H1 (cell line): Measurements from ENCODE around the gene ALX1. TPM values are rescaled to one million over a fixed set of nuclear protein-coding genes. Genes with fewer than 3 reads are reported as not detected.

Experiments used
- CTCF ChIA-PET: fragments of 300-600 bp; sonication (Branson Sonifier 250); formaldehyde crosslinking; loops from one replicate; lab custom pipeline; 2021; ENCODE audit not compliant: partially characterized antibody; lab: Charles Lee
- POLR2A ChIA-PET: fragments of 300-600 bp; sonication (Branson Sonifier 250); formaldehyde crosslinking; loops from one replicate; lab custom pipeline; 2021; ENCODE audit warnings: inconsistent platforms; ENCODE audit not compliant: partially characterized antibody; lab: Charles Lee
- DNase-seq, 2 experiments: peaks; one replicate each; pipeline versions ENCODE4 v3.0.0 to v3.0.0-alpha.2; 2010 to 2022; ENCODE audit warnings: low spot score in 2 of 2, low read depth in 1 of 2, mixed read lengths in 1 of 2
- FAIRE-seq: peaks from 2 replicates; lab custom pipeline; 2011; peaks lifted over from hg19 to GRCh38; lab: Jason Lieb, UNC
- H2AFZ ChIP-seq: 2 replicates; pipeline ENCODE4 v1.8.1; 2012; ENCODE audit warnings: low read length, inconsistent platforms
- H2AK5ac ChIP-seq: 2 replicates; pipeline ENCODE4 v1.6.1; 2013; ENCODE audit warnings: low read depth, low read length
- H2BK120ac ChIP-seq: replicated peaks from 2 replicates; pipeline ENCODE3; 2013; ENCODE audit warnings: low read depth, low read length, inconsistent platforms
- H2BK12ac ChIP-seq: 2 replicates; pipeline ENCODE4 v1.6.1; 2013; ENCODE audit warnings: low read depth, low read length
- H2BK15ac ChIP-seq: 2 replicates; pipeline ENCODE4 v1.6.1; 2013; ENCODE audit warnings: low read length
- H2BK20ac ChIP-seq: 2 replicates; pipeline ENCODE4 v1.6.1; 2013; ENCODE audit warnings: low read length
- H2BK5ac ChIP-seq: 2 replicates; pipeline ENCODE4 v1.6.1; 2013; ENCODE audit warnings: low read depth, low read length
- H3K14ac ChIP-seq: 2 replicates; pipeline ENCODE4 v1.6.1; 2013; ENCODE audit warnings: inconsistent platforms; ENCODE audit not compliant: insufficient read length
- H3K18ac ChIP-seq: 2 replicates; pipeline ENCODE4 v1.6.1; 2013; ENCODE audit warnings: low read length; ENCODE audit errors: extremely low read depth
- H3K23ac ChIP-seq: 2 replicates; pipeline ENCODE4 v1.6.1; 2013; ENCODE audit warnings: inconsistent platforms; ENCODE audit not compliant: insufficient read length
- H3K23me2 ChIP-seq: 2 replicates; pipeline ENCODE4 v1.6.1; 2013; ENCODE audit warnings: low read depth, low read length
- H3K27ac ChIP-seq: 2 replicates; pipeline ENCODE4 v1.6.1; 2011; ENCODE audit warnings: low read depth, low read length, inconsistent platforms
- H3K27me3 ChIP-seq, 4 experiments: replicated peaks in 1 of 4; 1 replicate in 1 of 4; 2 replicates in 3 of 4; pipeline versions ENCODE4 v1.6.1 to v1.8.1; 2011 to 2013; ENCODE audit warnings: low read length in 3 of 4, mild to moderate bottlenecking in 3 of 4, inconsistent platforms in 2 of 4, mixed read lengths in 2 of 4, moderate library complexity in 1 of 4; ENCODE audit not compliant: control insufficient read depth in 3 of 4, insufficient read depth in 3 of 4; ENCODE audit errors: extremely low read depth in 1 of 4
- H3K36me3 ChIP-seq, 4 experiments: 2 replicates each; pipeline versions ENCODE4 v1.6.1 to v1.8.1; 2011 to 2013; ENCODE audit warnings: mild to moderate bottlenecking in 4 of 4, low read length in 3 of 4, moderate library complexity in 2 of 4, control low read depth in 1 of 4, inconsistent platforms in 1 of 4; ENCODE audit not compliant: insufficient read depth in 4 of 4, control insufficient read depth in 2 of 4
- H3K4ac ChIP-seq: replicated peaks from 2 replicates; pipeline ENCODE3; 2013; ENCODE audit warnings: low read length, low read depth, mixed read lengths, inconsistent platforms; ENCODE audit not compliant: insufficient read length
- H3K4me1 ChIP-seq, 4 experiments: replicated peaks in 1 of 4; 1 replicate in 1 of 4; 2 replicates in 3 of 4; pipeline versions ENCODE4 v1.6.1 to v1.8.1; 2011 to 2013; ENCODE audit warnings: low read length in 3 of 4, inconsistent platforms in 2 of 4, mixed read lengths in 1 of 4; ENCODE audit not compliant: insufficient read depth in 4 of 4, control insufficient read depth in 3 of 4
- H3K4me2 ChIP-seq, 2 experiments: 2 replicates each; pipeline versions ENCODE4 v1.6.1 to v1.8.1; 2011 to 2013; ENCODE audit warnings: low read depth in 2 of 2, low read length in 2 of 2, control low read depth in 1 of 2, inconsistent platforms in 1 of 2, mild to moderate bottlenecking in 1 of 2; ENCODE audit not compliant: insufficient read depth in 1 of 2
- H3K4me3 ChIP-seq, 4 experiments: fragments of 200-600, 300-600 bp in 1 of 4; sonication (generic), shearing (Covaris generic), sonication (Bioruptor Twin) in 1 of 4; 2 replicates each; pipeline versions ENCODE4 v1.5.1 to v1.8.1; 2011 to 2016; ENCODE audit warnings: low read length in 4 of 4, low read depth in 3 of 4, control low read depth in 2 of 4, inconsistent platforms in 2 of 4, mild to moderate bottlenecking in 2 of 4, mixed read lengths in 1 of 4, moderate library complexity in 1 of 4; ENCODE audit not compliant: insufficient read depth in 2 of 4; ENCODE audit errors: extremely low read depth in 1 of 4
- H3K56ac ChIP-seq: replicated peaks from 2 replicates; pipeline ENCODE3; 2013; ENCODE audit warnings: low read depth, mild to moderate bottlenecking, mixed read lengths, low read length, inconsistent platforms; ENCODE audit not compliant: insufficient read length
- H3K79me1 ChIP-seq: 2 replicates; pipeline ENCODE4 v1.6.1; 2013; ENCODE audit warnings: low read depth, low read length, control low read depth
- H3K79me2 ChIP-seq, 2 experiments: 2 replicates each; pipeline versions ENCODE4 v1.6.1 to v1.8.1; 2012 to 2013; ENCODE audit warnings: low read length in 2 of 2, mild to moderate bottlenecking in 2 of 2, inconsistent platforms in 1 of 2; ENCODE audit not compliant: insufficient read depth in 2 of 2, control insufficient read depth in 1 of 2
- H3K9ac ChIP-seq, 4 experiments: replicated peaks in 1 of 4; 1 replicate in 1 of 4; 2 replicates in 3 of 4; pipeline versions ENCODE4 v1.6.1 to v1.8.1; 2011 to 2013; ENCODE audit warnings: low read depth in 3 of 4, low read length in 3 of 4, control low read depth in 2 of 4, mild to moderate bottlenecking in 2 of 4, moderate library complexity in 2 of 4, inconsistent platforms in 1 of 4; ENCODE audit errors: extremely low read depth in 1 of 4
- H3K9me3 ChIP-seq, 2 experiments: 2 replicates each; pipeline versions ENCODE4 v1.6.1 to v1.8.1; 2012 to 2013; ENCODE audit warnings: mild to moderate bottlenecking in 2 of 2, moderate library complexity in 2 of 2, control low read depth in 1 of 2, inconsistent platforms in 1 of 2, low read depth in 1 of 2, low read length in 1 of 2, mixed read lengths in 1 of 2; ENCODE audit not compliant: insufficient read depth in 2 of 2
- H4K20me1 ChIP-seq, 2 experiments: replicated peaks in 1 of 2; 2 replicates each; pipeline versions ENCODE3 to v1.8.1; 2011 to 2013; ENCODE audit warnings: inconsistent platforms in 2 of 2, low read length in 2 of 2, mild to moderate bottlenecking in 1 of 2; ENCODE audit not compliant: insufficient read depth in 2 of 2, control insufficient read depth in 1 of 2
- H4K5ac ChIP-seq: 2 replicates; pipeline ENCODE4 v1.6.1; 2013; ENCODE audit warnings: low read length, low read depth, mixed read lengths, inconsistent platforms; ENCODE audit not compliant: insufficient read length
- H4K8ac ChIP-seq: 2 replicates; pipeline ENCODE4 v1.8.0; 2013; ENCODE audit warnings: mild to moderate bottlenecking, moderate library complexity, low read length, inconsistent platforms; ENCODE audit not compliant: insufficient read depth; ENCODE audit errors: extremely low read depth
- H4K91ac ChIP-seq: replicated peaks from 2 replicates; pipeline ENCODE3; 2013; ENCODE audit warnings: low read length, mixed read lengths, inconsistent platforms; ENCODE audit not compliant: insufficient read length
- ASH2L ChIP-seq: fragments of 200-600, 300-600 bp; sonication (generic); IDR thresholded peaks from one replicate; pipeline ENCODE4 v1.7.1; 2017; ENCODE audit warnings: low read length
- BRCA1 ChIP-seq: IDR thresholded peaks from 2 replicates; pipeline ENCODE4 v1.6.1; 2012; ENCODE audit warnings: low read depth, low read length, improper control_type of control experiment
- CTBP2 ChIP-seq: IDR thresholded peaks from 2 replicates; pipeline ENCODE4 v1.7.0; 2011; ENCODE audit warnings: borderline replicate concordance, mild to moderate bottlenecking, moderate library complexity, mixed read lengths, low read length; ENCODE audit not compliant: insufficient read depth, insufficient read length
- EZH2 ChIP-seq: fragments of 200-600 bp; sonication (generic); IDR thresholded peaks from 2 replicates; pipeline ENCODE4 v1.7.1; 2012; ENCODE audit warnings: low read depth, mild to moderate bottlenecking, moderate library complexity, low read length, inconsistent platforms; ENCODE audit not compliant: severe bottlenecking
- KDM4A ChIP-seq: IDR thresholded peaks from one replicate; pipeline ENCODE4 v1.7.1; 2012; ENCODE audit warnings: low read depth, mild to moderate bottlenecking, moderate library complexity, low read length, inconsistent platforms; ENCODE audit not compliant: severe bottlenecking
- RAD21 ChIP-seq, 2 experiments: IDR thresholded peaks in 1 of 2; conservative IDR thresholded peaks in 1 of 2; 2 replicates each; pipeline ENCODE4 v1.6.1; 2011; ENCODE audit warnings: low read depth in 2 of 2, low read length in 2 of 2, improper control_type of control experiment in 1 of 2, inconsistent platforms in 1 of 2, mild to moderate bottlenecking in 1 of 2, moderate library complexity in 1 of 2
- RNF2 ChIP-seq: fragments of 200-900, 300-1000 bp; sonication (generic); IDR thresholded peaks from 2 replicates; pipeline ENCODE4 v1.7.1; 2016; ENCODE audit warnings: borderline replicate concordance, low read depth, mild to moderate bottlenecking, antibody characterized with exemption, low read length; ENCODE audit not compliant: poor library complexity, severe bottlenecking; ENCODE audit errors: missing control alignments
- SP1 ChIP-seq: IDR thresholded peaks from 2 replicates; pipeline ENCODE4 v1.6.1; 2011; ENCODE audit warnings: low read depth, low read length
- SUZ12 ChIP-seq: fragments of 200-600 bp; sonication (generic); IDR thresholded peaks from 2 replicates; pipeline ENCODE4 v1.6.1; 2012; ENCODE audit warnings: mild to moderate bottlenecking, inconsistent platforms, low read length, moderate library complexity, mixed read lengths
- WGBS, 2 experiments: shearing (Covaris generic) in 1 of 2; methylation state at CpG; one replicate each; pipeline versions ENCODE4 v1.1.6 to v1.1.7; 2013 to 2015; ENCODE audit warnings: low lambda C conversion rate in 2 of 2, mixed read lengths in 2 of 2, inconsistent platforms in 1 of 2, low coverage in 1 of 2, missing lambda C conversion rate in 1 of 2; ENCODE audit not compliant: insufficient replicate concordance in 2 of 2, insufficient coverage in 1 of 2, insufficient read length in 1 of 2; ENCODE audit errors: extremely low coverage in 1 of 2, missing lambda C conversion rate in 1 of 2; 5-methylcytosine and 5-hydroxymethylcytosine counted together
- polyA plus RNA-seq, 7 experiments: library from polyadenylated mRNA; depleted of rRNA in 3 of 7; stranded (reverse) in 5 of 7; unstranded in 2 of 7; fragments of >200 nt in 5 of 7; fragments of 200-250 nt in 2 of 7; gene quantifications; 1 replicate in 5 of 7; 2 replicates in 1 of 7; 4 replicates in 1 of 7; pipeline versions ENCODE4 v1.2.1 to v1.2.3, GENCODE V29; 2011 to 2013; ENCODE audit warnings: missing spikeins in 2 of 7, mixed read lengths in 2 of 7
- total RNA-seq: library from RNA; stranded (reverse); fragmentation: NEBNext Ultra II Directional; extraction: Animal tissue kit (Norgen Biotek cat#: 25700); gene quantifications from 2 replicates; pipeline ENCODE4 v1.2.1, GENCODE V29; 2021

Gene ALX1
- total and polyA plus RNA-seq, 2 of the 8 experiments (the other 6 are each of a cell fraction or from before 2014, with no cell fraction given), result 0.41 to 0.73 TPM

DNA sequence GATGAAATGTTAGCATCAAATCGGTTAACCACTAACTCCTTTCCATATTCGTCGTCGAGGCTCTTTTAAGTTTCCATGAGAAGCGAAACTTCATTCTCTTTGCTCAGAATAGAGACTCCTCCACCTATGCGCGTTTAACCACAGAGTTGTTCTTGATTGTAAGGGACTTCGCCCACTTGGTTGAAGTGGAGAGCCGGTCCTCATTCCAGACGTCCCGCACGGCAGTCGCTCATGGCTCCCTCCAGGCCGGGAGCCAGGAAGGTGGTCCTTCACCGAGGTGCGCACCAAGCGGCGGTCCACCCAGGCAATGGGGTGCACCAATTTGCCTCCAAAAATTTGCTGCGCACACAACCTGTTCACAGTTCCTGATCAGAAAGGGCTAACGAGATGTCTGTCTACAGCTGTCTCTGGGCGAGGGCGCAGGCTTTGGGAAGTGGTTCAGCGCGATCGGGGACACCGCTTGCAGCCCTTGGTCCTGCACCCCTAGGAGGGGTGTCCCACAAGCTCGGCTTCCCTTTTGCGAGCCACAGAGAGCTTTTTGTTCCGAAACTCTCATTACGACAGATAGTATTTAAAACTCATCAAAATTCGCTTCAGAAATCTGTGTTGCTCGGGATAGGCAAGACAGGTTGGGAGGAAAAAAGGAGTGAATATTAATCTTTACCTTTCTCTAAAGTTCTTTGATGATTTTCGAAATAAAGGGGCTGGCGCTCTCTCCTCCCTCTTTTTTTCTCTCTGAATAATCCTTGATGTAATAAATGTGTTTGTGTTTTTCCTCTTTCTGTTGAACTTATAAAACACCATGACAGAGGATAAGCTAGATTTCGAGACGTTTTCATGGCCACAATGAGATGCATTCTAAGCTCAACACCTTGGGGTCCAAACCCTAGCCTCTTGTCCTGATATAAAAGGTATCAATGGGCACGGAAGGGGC is 6.4 kb upstream of the ALX1 start:
- H2AFZ ChIP-seq, result peak overlapping the region; percentile 95

More for the DNA sequence above, 6.4 kb upstream of the ALX1 start:
- Histone ChIP-seq H4K8ac (no peak overlapping the region), H2BK12ac (no peak overlapping the region), H4K20me1 (peaks cover 1 to 8% of the 10 kb centered on the region in 2 experiments), H2BK15ac (no peak overlapping the region), H3K27me3 (peaks cover 40 to 62% (median 53%) of the 10 kb centered on the region in 4 experiments), H3K4ac (no peak overlapping the region), H4K91ac (no peak overlapping the region), H3K9ac (no peak overlapping the region; a peak in 1 of 7 replicates), H2BK20ac (no peak overlapping the region), H3K9me3 (no peaks in the 10 kb centered on the region), H3K36me3 (no peaks in the 10 kb centered on the region), H3K23me2 (peaks cover 13% of the 10 kb centered on the region; the same call in 1 of the 2 replicates), H3K79me2 (no peaks in the 10 kb centered on the region), H4K5ac (no peak overlapping the region), H3K27ac (no peak overlapping the region), H3K23ac (no peak overlapping the region), H2BK5ac (no peak overlapping the region), H3K4me1 (peaks cover 2 to 8% (median 6%) of the 10 kb centered on the region in 4 experiments), H3K79me1 (no peaks in the 10 kb centered on the region), H3K4me3 (peak overlapping the region; percentile 40 to 62 (median 48)), H3K56ac (no peak overlapping the region), H3K4me2 (peak overlapping the region; percentile 94 to 95), H3K18ac (no peak overlapping the region), H3K14ac (no peak overlapping the region), H2BK120ac (no peak overlapping the region), H2AK5ac (no peak overlapping the region)
- ChIA-PET POLR2A (interaction anchor here (1.7 kb wide), 1 partner anchor 9 kb away, joined by 3 read pairs; no protein-coding TSS in a partner anchor), CTCF (interaction anchor here (0.7 to 1.3 kb wide), 3 partner anchors 10 to 87 kb away, joined by 3 read pairs; no protein-coding TSS in a partner anchor)
- DNase-seq, result peak in 1 of 2 experiments; percentile 67
- peak; percentile 90 for TF ChIP-seq RNF2
- TF ChIP-seq BRCA1, result no peak
- peak; percentile 64 for TF ChIP-seq KDM4A
- TF ChIP-seq RAD21 (IDR thresholded peaks at IDR 0.05 in 1 of 2, conservative IDR thresholded peaks at IDR 0.05 in 1 of 2; ENCODE audit: low read depth in 2 of 2, low read length in 2 of 2), result no peak
- TF ChIP-seq CTBP2, result peak; percentile 74
- 0 out of 2 replicates have a peak, but pooled peaks have one; percentile 9 for TF ChIP-seq SP1
- TF ChIP-seq EZH2, result peak; percentile 94
- TF ChIP-seq SUZ12, result peak; percentile 98
- TF ChIP-seq ASH2L, result peak; percentile 80
- WGBS, 2 experiments, result 3% methylated on average over 37 of the region's 37 CpGs; no CpG with 5 or more reads in 1 of the 2 experiments
- peak; percentile 82 for FAIRE-seq
